Measurements from ENCODE around the gene MUC6. TPM values are rescaled to one million over a fixed set of nuclear protein-coding genes. Genes with fewer than 3 reads are reported as not detected.

Gene MUC6
- total and polyA plus RNA-seq, 2 donors (not counting 3 experiments of a cell fraction or from before 2014, with no cell fraction given) = not detected

DNA sequence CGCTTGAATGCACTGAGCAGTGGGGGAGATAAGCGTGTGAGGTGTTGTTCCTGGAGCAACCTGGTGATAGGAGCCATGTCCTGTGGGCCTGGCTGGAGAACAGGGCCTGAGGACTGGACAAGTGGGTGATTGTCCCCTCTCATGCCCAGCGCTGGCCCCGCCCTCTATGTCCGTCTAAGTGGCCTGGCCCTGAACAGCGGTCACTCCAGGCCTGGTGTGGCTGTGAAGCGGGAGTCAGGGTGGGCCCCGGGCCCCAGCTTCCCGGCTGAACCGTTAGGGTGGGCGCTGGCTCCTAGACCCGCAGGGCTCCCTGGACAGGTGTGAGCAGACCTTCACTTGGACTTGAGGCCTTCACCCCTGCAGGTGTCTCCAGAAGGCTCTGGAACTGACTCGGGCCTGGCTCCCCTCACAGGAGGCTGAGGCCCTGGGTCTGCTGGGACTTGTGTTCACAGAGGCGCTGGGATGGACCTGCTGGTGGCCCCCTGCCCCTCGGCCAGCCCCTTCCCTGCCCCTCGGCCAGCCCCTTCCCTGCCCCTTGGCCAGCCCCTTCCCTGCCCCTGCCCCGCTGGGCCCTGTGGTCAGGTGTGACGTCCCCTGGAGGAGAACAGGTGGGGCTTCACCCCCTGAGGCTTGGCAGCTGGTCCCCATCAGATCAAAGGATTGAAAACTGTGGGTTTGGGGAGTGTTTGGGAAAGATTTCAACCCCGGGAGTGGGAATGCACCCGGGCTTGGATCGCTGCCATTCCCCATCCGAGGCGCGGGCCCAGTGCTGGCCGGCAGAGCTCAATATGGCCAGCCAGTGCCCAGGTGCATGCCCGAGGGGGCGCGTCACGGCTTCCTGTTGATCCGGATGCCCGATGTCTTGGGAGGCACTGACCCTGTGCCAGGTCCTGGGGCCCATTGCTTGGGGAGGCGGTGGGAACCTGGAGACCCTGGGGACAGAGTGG, 3.2 kb upstream of the MUC6 start:
- no peaks in the 10 kb centered on the region for H3K79me2 ChIP-seq (ENCODE audit: control insufficient read depth, insufficient read depth, low read length)
- CTCF ChIA-PET = interaction anchor here (1.1 to 1.5 kb wide), 2 partner anchors 11 to 192 kb away, joined by 3 read pairs; no protein-coding TSS in a partner anchor
- TF ChIP-seq FOS (IDR thresholded peaks at IDR 0.05; ENCODE audit: borderline replicate concordance, insufficient read depth, low read length) (no peak), MYC (IDR thresholded peaks at IDR 0.05; ENCODE audit: low read depth, low read length) (no peak), EZH2 (IDR thresholded peaks at IDR 0.05; ENCODE audit: borderline replicate concordance, low read depth, low read length, severe bottlenecking) (no peak), POLR2AphosphoS5 (IDR thresholded peaks at IDR 0.05; ENCODE audit: insufficient read depth, low read depth, low read length) (no peak), POLR2A (IDR thresholded peaks at IDR 0.05; ENCODE audit: low read depth, low read length) (no peak), JUN (IDR thresholded peaks at IDR 0.05; ENCODE audit: borderline replicate concordance, insufficient read depth, insufficient read length, low read depth) (no peak), GATA2 (IDR thresholded peaks at IDR 0.05; ENCODE audit: insufficient read depth, insufficient read length, low read depth, low read length) (no peak)
- TF ChIP-seq, protein P1, sequence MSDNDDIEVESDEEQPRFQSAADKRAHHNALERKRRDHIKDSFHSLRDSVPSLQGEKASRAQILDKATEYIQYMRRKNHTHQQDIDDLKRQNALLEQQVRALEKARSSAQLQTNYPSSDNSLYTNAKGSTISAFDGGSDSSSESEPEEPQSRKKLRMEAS (IDR thresholded peaks at IDR 0.05; ENCODE audit: insufficient read depth, insufficient read length) = no peak
- no peaks in the 10 kb centered on the region for H3K9me1 ChIP-seq (replicated peaks; ENCODE audit: control insufficient read depth, extremely low read depth, insufficient read depth, low read length)
- no peaks in the 10 kb centered on the region for H3K9me3 ChIP-seq (replicated peaks; ENCODE audit: control insufficient read depth, insufficient read depth, low read length)
- no peaks in the 10 kb centered on the region for H3K36me3 ChIP-seq (ENCODE audit: control insufficient read depth in 2 of 2, extremely low read depth in 1 of 2, insufficient read depth in 2 of 2, low read length in 2 of 2)
- BruUV-seq (replicated peaks) = no TSS peak
- no peak overlapping the region for H3K9ac ChIP-seq (replicated peaks; ENCODE audit: extremely low read depth, insufficient read depth, low read length)
- H4K20me1 ChIP-seq (replicated peaks; ENCODE audit: control insufficient read depth, extremely low read depth, insufficient read depth, low read length) = no peaks in the 10 kb centered on the region
- no peak for FAIRE-seq
- POLR2A ChIA-PET = no interaction called here
- no peak overlapping the region for H2AFZ ChIP-seq (ENCODE audit: low read depth, low read length)
- no peaks in the 10 kb centered on the region for H3K27me3 ChIP-seq (ENCODE audit: control insufficient read depth in 2 of 2, insufficient read depth in 2 of 2, low read length in 2 of 2)
- no peak overlapping the region for H3K4me2 ChIP-seq (ENCODE audit: insufficient read depth, low read length)
- no peak for DNase-seq (ENCODE audit: low read depth, low spot score)
- H3K4me3 ChIP-seq (replicated peaks in 1 of 3; ENCODE audit: insufficient read depth in 1 of 3, low read depth in 1 of 3, low read length in 3 of 3) = no peak overlapping the region
- intact Hi-C loops (cut with micrococcal nuclease) = no loop called here
- no peaks in the 10 kb centered on the region for H3K4me1 ChIP-seq (ENCODE audit: control insufficient read depth, extremely low read depth, insufficient read depth, low read length)
- dilution Hi-C loops (cut with MboI; ENCODE audit: extremely low pct_ligation_motif_present, low sequenced_read_pairs) = no loop called here
- no peak overlapping the region for H3K27ac ChIP-seq (ENCODE audit: insufficient read depth, low read depth, low read length)
